Measurements from ENCODE around the gene SCN10A.

DNA sequence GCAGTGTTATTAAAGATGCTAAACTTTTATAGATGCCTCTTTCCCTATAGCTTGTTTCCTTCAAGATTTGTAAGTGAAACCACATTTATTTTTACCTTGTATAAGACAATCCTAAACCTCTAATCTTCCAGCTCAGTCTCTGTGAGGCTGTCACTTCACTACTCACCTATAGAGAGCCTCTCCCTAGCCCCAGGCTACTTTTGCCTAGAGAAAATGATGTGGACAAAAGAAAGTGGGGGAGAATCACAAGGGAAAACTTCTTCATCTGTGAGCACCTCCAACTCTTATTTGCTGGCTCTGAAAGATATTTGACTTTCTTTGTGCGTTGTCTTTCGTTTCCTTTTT, 91.7 kb downstream of the SCN10A start:
- TF ChIP-seq POLR2A (IDR thresholded peaks at IDR 0.05), result no peak
- TF ChIP-seq, protein P1, sequence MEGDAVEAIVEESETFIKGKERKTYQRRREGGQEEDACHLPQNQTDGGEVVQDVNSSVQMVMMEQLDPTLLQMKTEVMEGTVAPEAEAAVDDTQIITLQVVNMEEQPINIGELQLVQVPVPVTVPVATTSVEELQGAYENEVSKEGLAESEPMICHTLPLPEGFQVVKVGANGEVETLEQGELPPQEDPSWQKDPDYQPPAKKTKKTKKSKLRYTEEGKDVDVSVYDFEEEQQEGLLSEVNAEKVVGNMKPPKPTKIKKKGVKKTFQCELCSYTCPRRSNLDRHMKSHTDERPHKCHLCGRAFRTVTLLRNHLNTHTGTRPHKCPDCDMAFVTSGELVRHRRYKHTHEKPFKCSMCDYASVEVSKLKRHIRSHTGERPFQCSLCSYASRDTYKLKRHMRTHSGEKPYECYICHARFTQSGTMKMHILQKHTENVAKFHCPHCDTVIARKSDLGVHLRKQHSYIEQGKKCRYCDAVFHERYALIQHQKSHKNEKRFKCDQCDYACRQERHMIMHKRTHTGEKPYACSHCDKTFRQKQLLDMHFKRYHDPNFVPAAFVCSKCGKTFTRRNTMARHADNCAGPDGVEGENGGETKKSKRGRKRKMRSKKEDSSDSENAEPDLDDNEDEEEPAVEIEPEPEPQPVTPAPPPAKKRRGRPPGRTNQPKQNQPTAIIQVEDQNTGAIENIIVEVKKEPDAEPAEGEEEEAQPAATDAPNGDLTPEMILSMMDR (IDR thresholded peaks at IDR 0.05), result no peak

All from esophagus squamous epithelium (tissue), 4 donors.